Activated naive CD4-positive, alpha-beta T cell treated with anti-CD3 and anti-CD28 coated beads, Interleukin-2, amount 50 U/mL, for 24 hours (primary cell): ENCODE data around the gene SRGAP2C.
"Not testable (repeated sequence)": the region's sequence is repeated elsewhere in the genome, so short reads cannot be mapped to it uniquely, and the experiment has no call there.

ENCODE experiments used
- H3K27ac Mint-ChIP-seq: one replicate; pipeline ENCODE4 v1.8.0; 2021; ENCODE audit warnings: mild to moderate bottlenecking, mixed read lengths
- H3K27me3 Mint-ChIP-seq: one replicate; pipeline ENCODE4 v1.8.0; 2021; ENCODE audit warnings: mixed read lengths
- H3K36me3 Mint-ChIP-seq: one replicate; pipeline ENCODE4 v1.8.0; 2021; ENCODE audit warnings: mixed read lengths
- H3K4me1 Mint-ChIP-seq: one replicate; pipeline ENCODE4 v1.8.0; 2021; ENCODE audit warnings: mixed read lengths
- H3K4me3 Mint-ChIP-seq: one replicate; pipeline ENCODE4 v1.8.0; 2021; ENCODE audit warnings: mild to moderate bottlenecking, mixed read lengths
- H3K9me3 Mint-ChIP-seq: one replicate; pipeline ENCODE4 v1.8.0; 2021; ENCODE audit warnings: mixed read lengths

SRGAP2C gene

GRCh38 chr1:121208375-121208774, 23.6 kb downstream of the SRGAP2C start:
- H3K4me1 Mint-ChIP-seq, H3K27me3 Mint-ChIP-seq, H3K4me3 Mint-ChIP-seq, H3K9me3 Mint-ChIP-seq, H3K36me3 Mint-ChIP-seq, H3K27ac Mint-ChIP-seq: not testable (repeated sequence)

GRCh38 chr1:121210778-121211177, 26.0 kb downstream of the SRGAP2C start:
- H3K27ac Mint-ChIP-seq, H3K36me3 Mint-ChIP-seq, H3K9me3 Mint-ChIP-seq, H3K27me3 Mint-ChIP-seq, H3K4me3 Mint-ChIP-seq, H3K4me1 Mint-ChIP-seq: not testable (repeated sequence)

GRCh38 chr1:121213491-121213890, 28.7 kb downstream of the SRGAP2C start:
- not testable (repeated sequence) for H3K4me1 Mint-ChIP-seq, H3K36me3 Mint-ChIP-seq, H3K27ac Mint-ChIP-seq, H3K4me3 Mint-ChIP-seq, H3K27me3 Mint-ChIP-seq, H3K9me3 Mint-ChIP-seq

DNA sequence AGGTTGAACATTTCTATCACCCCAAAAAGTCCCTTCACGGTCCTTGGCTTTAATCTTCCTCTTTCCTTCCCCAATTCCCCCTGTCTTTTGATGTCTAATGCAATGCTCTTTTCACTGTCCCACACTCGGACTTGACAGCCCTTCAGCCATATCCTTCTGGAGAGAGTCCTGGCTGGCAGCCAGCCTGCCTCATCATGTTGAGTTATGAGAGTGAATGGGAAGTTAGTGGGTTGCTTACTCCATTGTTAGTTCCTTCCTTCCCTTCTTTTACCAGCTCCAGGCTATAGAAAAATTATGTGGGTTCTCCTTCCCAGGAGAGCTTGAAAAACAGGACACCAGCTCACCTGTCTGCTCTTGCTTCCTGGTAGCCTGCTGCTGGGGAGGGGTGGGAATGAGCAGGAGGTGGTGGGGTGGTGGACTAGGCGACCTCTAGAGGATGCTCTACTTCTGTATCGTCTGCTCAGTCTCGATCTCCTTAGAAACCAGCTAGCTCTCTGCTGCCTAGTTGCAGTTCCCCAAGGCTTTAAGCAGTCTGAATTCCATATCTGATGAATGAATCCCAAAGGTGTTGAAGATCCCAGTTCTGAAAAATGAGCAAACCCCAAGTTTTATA, 29.9 kb downstream of the SRGAP2C start:
- H3K4me1 Mint-ChIP-seq, H3K36me3 Mint-ChIP-seq, H3K27me3 Mint-ChIP-seq, H3K27ac Mint-ChIP-seq, H3K9me3 Mint-ChIP-seq, H3K4me3 Mint-ChIP-seq: not testable (repeated sequence)

DNA sequence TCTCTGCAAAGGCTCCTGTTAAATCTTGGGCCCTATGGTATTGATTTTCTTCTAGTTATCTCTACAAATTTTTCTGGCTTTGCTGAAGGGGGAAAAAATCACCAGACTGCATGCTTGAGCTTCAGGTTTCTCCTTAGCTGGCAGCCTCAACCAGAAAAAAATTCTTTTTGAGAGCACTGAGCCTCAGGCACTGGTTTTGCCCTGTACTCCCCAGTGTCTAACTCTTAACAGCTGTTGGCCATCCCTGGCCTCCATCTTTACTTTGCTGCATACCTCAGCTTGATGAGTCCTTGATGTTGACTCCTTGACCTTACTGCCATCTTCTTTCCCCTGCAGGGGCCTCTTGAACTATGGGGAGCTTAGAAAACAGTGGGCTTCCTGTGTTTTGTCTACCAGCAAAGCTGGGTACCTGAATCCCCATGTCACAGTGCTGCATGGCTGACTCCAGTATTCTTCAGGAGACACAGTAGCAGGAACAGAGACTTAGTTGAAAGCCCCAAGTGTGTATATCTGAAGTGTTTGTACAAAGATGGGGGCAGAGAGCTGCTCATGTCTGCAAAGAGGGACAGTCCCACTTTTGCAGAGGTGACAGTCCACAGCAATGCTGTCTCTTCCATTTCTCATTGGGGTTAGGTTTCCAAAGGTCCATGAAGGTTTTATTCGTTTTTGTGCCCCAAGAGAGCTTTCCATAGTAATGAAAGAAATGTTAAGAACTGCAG, 31.1 kb downstream of the SRGAP2C start:
- H3K9me3 Mint-ChIP-seq = not testable (repeated sequence)

DNA sequence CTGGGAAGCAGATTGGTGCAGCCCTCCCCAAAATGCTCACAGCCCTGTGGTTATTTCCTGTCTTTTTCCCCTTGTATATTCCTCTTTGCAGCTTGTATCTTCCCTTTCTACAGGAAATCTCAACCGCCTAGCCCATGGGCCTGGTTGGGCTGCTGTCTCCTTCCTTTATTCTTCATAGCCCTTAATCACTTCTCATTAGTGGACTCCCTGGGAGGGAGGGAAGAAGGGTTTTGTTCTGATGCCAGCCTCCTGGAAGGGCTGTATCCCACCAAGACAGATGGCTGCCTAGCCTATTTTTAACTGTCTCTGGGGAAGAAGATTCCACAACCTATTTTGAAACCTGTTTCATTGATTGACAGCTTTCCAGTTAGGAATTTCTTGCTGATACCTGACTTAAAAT, 31.9 kb downstream of the SRGAP2C start:
- not testable (repeated sequence) for H3K9me3 Mint-ChIP-seq, H3K27ac Mint-ChIP-seq, H3K4me3 Mint-ChIP-seq, H3K4me1 Mint-ChIP-seq, H3K27me3 Mint-ChIP-seq, H3K36me3 Mint-ChIP-seq

More for the DNA sequence above, 31.1 kb downstream of the SRGAP2C start:
- not testable (repeated sequence) for H3K36me3 Mint-ChIP-seq, H3K27ac Mint-ChIP-seq, H3K27me3 Mint-ChIP-seq, H3K4me1 Mint-ChIP-seq, H3K4me3 Mint-ChIP-seq

DNA sequence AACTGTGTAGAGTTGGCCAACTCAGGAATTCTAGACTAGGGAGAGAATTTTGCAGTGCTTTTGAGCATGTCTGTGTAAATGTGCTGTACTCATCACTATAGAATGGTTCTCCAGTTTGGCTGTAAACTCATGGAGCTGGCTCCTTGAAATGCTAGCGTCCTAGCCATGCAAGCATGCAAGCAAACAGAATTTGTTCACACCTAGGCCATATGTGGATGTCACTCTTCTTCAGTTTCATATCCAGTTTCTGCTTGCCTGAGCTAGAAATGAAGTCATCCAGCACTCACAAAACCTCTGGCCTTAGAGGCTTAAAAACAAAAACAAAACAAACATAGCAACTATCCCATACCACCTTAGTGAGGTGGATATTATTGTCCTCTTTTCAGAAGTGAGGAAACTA, 37.0 kb downstream of the SRGAP2C start:
- H3K27ac Mint-ChIP-seq, H3K9me3 Mint-ChIP-seq, H3K4me3 Mint-ChIP-seq, H3K36me3 Mint-ChIP-seq, H3K27me3 Mint-ChIP-seq, H3K4me1 Mint-ChIP-seq: not testable (repeated sequence)

DNA sequence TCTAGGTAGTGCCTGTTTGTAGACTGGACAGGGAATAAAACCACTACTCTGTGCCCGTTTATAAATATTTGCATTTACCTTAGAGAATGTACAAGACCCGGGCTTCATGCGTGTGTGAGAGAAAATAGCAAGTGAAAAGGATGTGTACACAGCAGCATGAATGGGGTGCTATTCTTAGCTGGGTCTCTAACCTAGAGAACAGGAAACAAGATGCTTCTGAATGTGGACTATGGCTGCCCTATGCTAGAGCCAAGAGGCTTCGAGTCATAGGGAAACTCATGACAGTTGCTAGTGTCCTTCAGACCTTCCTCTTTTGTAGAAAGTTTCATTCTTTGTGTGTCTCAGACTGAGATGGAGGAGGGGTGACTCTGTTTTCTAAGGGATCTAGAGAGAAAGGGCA, 39.9 kb downstream of the SRGAP2C start:
- not testable (repeated sequence) for H3K36me3 Mint-ChIP-seq, H3K4me3 Mint-ChIP-seq, H3K9me3 Mint-ChIP-seq, H3K27me3 Mint-ChIP-seq, H3K4me1 Mint-ChIP-seq, H3K27ac Mint-ChIP-seq

GRCh38 chr1:121226295-121226904, 41.6 kb downstream of the SRGAP2C start:
- not testable (repeated sequence) for H3K4me1 Mint-ChIP-seq, H3K9me3 Mint-ChIP-seq, H3K36me3 Mint-ChIP-seq, H3K4me3 Mint-ChIP-seq, H3K27me3 Mint-ChIP-seq, H3K27ac Mint-ChIP-seq

- not testable (repeated sequence) for H3K4me1 Mint-ChIP-seq, H3K36me3 Mint-ChIP-seq, H3K27me3 Mint-ChIP-seq, H3K27ac Mint-ChIP-seq, H3K9me3 Mint-ChIP-seq, H3K4me3 Mint-ChIP-seq
Observed at GRCh38 chr1:121226925-121227324, 42.1 kb downstream of the SRGAP2C start.

DNA sequence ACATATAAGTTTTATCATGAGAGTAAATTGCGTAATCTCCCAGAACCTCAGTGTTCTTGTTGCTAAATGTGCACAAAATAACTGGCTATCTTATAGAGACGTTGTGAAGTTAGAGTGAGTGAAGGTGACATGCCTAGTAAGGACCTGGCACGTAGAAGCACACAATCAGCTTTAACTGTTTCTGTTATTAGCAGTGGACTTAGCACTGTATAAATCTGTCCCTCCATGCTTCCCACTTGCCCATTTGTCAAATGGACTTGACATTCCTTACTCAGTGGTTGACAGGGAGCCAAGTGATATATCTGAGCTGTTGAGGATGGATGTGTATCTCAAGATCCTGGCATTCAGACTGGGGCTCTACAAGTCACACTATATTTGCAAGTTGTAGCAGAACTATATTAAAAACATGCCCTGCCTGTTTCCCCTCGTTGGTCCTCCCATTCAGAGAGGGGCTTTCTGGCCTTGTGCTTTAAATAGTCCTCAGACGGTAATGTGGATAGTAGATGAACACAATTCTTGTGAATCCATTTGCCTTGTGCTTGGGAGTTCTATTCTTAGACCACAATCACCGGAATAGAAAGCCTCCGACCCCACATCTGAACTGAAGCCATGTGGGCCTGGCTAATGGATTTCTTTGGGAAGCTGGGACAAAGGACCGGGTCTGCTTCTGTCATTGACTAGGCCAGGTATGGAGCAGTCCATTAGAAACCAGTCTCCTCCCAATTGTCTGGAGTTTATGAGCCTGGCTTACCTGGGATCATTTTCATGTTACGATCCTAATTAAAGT, 43.0 kb downstream of the SRGAP2C start:
- not testable (repeated sequence) for H3K27me3 Mint-ChIP-seq, H3K4me1 Mint-ChIP-seq, H3K9me3 Mint-ChIP-seq, H3K36me3 Mint-ChIP-seq, H3K27ac Mint-ChIP-seq, H3K4me3 Mint-ChIP-seq

DNA sequence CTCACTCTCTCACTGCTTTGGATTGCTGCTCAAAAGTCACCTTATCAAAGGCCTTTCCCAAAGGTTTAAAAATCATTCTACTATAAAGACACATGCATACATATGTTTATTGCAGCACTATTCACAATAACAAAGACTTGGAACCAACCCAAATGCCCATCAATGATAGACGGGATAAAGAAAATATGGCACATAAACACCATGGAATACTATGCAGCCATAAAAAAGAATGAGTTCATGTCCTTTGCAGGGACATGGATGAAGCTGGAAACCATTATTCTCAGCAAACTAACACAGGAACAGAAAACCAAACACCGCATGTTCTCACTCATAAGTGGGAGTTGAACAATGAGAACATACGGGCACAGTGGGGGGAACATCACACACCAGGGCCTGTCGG, 45.9 kb downstream of the SRGAP2C start:
- H3K9me3 Mint-ChIP-seq, H3K36me3 Mint-ChIP-seq, H3K27ac Mint-ChIP-seq, H3K4me3 Mint-ChIP-seq, H3K4me1 Mint-ChIP-seq, H3K27me3 Mint-ChIP-seq: not testable (repeated sequence)

DNA sequence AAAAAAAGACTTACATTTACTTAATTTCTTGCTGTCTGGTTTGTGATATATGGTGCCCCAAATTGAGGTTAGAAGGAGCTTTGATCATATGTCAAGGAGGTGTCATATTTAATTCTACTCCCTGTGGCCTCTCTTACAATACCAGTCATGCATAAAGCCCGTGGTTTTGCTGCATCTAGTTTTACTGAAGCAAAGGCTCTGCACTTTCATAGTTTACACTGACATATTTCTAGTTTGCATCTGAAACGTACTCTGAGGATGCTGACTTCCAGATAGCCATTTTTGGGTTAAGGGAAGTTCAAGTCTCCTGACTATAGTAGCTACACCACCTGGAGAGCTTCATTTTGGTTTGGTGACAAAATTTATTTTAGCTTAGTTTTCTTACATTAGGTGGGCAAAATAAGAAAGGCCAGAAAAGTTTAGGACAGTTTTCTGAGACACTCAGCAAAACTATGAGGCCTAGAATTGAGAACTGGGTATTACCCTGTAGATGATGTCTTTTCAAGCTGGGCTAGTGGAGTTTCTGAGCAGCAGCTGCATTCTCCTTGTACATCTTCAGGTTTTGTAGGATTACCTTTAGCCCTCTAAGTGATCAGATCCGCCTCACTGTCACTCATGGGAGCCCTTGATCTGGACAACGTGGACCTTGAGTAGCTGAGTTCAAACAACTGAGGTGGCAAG, 47.8 kb downstream of the SRGAP2C start:
- H3K27ac Mint-ChIP-seq, H3K9me3 Mint-ChIP-seq, H3K27me3 Mint-ChIP-seq: not testable (repeated sequence)

DNA sequence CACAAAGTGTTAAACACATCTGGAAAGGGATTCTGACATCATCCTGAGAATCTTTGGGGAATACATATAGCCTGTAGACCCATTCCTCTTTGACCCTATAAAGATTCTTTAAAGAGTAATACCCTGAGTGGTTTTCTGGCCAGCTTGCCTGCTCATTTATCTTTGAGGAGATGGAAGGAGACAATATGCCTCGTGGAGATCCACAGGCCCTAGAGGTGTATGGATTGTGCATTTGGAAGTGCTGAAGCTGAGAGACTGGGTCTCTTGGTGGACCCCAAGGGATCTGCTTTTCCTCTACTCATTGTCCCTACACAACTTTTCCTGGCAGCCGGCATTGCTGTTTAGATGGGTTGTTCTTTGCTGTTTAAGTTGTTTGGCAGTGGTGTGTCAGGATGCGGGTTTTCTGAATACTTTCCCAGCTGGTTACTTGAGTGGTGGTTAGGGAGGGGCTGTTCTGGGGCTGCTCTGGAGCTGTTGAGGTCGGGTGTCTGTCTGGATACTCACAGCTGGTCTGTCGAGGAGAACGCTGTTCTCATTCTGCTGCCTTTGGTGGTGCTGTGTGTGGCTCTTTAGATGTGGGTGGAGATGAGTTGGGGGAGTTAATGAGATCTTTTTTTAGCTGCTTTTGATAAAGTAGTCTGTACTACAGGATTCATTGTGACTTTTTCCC, 49.5 kb downstream of the SRGAP2C start:
- not testable (repeated sequence) for H3K27me3 Mint-ChIP-seq, H3K36me3 Mint-ChIP-seq, H3K4me3 Mint-ChIP-seq, H3K4me1 Mint-ChIP-seq, H3K9me3 Mint-ChIP-seq, H3K27ac Mint-ChIP-seq

More for the DNA sequence above, 47.8 kb downstream of the SRGAP2C start:
- H3K4me3 Mint-ChIP-seq, H3K4me1 Mint-ChIP-seq, H3K36me3 Mint-ChIP-seq: not testable (repeated sequence)

DNA sequence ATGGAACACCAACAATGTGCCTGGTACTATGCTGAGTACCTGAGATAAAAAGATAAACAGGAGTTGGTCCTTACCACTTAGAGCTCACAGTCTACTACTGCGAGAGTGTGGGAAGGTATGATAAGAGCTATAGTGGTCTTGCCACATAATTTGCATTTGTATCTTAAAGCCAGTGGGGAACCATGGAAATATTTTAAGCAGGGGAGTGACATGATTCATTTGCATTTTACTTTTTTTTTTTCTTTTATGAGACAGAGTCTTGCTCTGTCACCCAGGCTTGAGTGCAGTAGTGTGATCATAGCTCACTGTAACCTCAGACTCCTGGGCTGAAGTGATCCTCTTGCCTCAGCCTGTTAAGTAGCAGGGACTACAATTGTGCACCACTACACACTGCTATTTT, 53.6 kb downstream of the SRGAP2C start:
- H3K27ac Mint-ChIP-seq, H3K4me3 Mint-ChIP-seq, H3K36me3 Mint-ChIP-seq, H3K9me3 Mint-ChIP-seq, H3K4me1 Mint-ChIP-seq, H3K27me3 Mint-ChIP-seq: not testable (repeated sequence)
